ENCODE results near the gene FBXO3.

DNA sequence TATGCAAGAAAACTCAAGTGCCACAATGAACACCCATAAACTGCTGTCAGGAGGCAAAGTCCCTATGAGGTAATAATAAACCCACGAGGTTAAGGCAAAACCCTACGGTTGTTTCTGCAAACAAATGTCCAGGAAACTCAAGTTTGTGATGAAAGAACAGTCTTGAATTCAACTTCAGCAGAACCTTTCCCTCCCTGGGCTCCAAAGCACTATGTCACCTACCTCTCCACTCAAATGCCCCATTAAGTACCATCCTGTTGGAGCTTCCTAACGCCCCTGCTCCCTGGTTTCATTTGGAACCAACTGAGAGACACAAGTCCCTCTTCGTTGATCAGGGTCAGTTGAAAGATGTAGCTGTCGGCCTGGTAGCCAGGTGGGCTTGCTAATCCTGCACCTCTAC is 71.1 kb downstream of the FBXO3 start:
- TF ChIP-seq, protein P1, sequence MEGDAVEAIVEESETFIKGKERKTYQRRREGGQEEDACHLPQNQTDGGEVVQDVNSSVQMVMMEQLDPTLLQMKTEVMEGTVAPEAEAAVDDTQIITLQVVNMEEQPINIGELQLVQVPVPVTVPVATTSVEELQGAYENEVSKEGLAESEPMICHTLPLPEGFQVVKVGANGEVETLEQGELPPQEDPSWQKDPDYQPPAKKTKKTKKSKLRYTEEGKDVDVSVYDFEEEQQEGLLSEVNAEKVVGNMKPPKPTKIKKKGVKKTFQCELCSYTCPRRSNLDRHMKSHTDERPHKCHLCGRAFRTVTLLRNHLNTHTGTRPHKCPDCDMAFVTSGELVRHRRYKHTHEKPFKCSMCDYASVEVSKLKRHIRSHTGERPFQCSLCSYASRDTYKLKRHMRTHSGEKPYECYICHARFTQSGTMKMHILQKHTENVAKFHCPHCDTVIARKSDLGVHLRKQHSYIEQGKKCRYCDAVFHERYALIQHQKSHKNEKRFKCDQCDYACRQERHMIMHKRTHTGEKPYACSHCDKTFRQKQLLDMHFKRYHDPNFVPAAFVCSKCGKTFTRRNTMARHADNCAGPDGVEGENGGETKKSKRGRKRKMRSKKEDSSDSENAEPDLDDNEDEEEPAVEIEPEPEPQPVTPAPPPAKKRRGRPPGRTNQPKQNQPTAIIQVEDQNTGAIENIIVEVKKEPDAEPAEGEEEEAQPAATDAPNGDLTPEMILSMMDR (IDR thresholded peaks at IDR 0.05): no peak
- TF ChIP-seq POLR2A (IDR thresholded peaks at IDR 0.05): no peak
- TF ChIP-seq POLR2AphosphoS5 (IDR thresholded peaks at IDR 0.05; ENCODE audit: insufficient read depth in 1 of 2, low read depth in 1 of 2): no peak
